Hepatic stellate cell (primary cell): ENCODE results near the gene HIVEP3.
"Not testable (repeated sequence)": the region's sequence is repeated elsewhere in the genome, so short reads cannot be mapped to it uniquely, and the experiment has no call there.

Experiments used
- DNase-seq: peaks from one replicate; pipeline ENCODE4 v3.0.0; 2011; ENCODE audit warnings: low spot score

HIVEP3 gene

DNA sequence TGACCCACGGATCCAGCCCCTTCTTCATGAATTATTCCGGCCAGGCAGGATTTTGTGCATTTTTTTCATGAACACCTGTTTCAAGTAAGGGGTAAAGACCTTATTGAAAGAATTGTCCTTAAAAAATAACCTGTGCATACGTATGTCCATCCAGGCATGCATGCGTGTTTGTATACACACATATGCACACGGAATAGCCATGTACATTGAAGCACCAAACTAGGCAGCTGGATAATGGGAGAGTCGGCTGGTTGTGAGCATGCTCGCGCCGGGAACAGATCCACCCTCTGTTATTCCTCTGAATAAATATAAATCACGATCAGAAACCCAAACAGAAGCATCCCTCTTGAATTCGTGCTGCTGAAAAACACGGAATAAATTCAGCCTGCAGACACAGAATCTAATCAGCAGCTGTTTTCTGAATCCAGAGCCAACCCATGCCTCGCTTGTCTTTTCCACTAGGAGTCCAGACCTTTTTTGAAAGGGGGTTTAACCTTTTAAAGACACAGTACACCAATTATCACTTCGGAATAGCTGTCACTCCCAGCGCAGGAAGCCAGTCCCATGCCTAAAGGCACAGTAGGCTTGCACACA, at the start of gene HIVEP3:
Gene HIVEP3, minus strand, starts transcription at position 473 of the 594 bp plus-strand sequence.
- DNase-seq: peak; percentile 64

DNA sequence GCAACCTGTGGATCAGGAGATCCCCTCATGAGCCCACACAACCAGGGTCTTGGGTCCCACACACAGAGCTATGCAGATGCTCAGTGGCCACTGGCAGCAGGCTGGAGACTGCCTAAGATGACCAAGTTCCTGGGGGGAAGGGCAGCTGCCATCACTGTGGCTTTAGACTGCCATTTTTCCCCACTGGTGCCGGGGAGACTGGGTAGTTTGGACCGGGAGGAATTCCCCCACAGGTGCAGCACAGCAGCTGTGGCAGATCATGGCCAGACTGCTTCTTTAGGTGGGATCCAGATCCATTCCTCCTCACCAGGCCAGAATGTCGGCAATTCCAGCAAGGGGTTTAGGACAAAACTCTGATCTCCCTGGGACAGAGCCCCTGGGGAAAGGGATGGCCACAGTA, 45.7 kb upstream of the HIVEP3 start:
- DNase-seq: no peak

DNA sequence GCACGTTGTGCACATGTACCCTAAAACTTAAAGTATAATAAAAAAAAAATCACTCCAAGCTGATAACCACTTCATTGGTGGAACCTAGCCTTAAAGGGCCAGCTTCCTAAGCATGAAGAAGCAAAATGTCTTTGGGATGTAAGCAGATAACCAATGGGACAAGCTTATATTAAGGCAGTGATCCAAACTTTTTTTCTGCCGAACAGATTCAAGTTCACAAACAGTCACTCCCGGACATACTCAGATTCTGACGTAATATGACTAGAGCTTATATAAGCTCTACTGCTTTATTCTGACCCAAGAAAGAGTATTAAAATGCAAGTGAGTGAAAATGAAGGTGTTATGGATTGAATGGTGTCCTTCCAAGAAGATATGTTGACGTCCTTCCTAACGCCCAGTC, 44.9 kb upstream of the HIVEP3 start:
- DNase-seq: no peak

DNA sequence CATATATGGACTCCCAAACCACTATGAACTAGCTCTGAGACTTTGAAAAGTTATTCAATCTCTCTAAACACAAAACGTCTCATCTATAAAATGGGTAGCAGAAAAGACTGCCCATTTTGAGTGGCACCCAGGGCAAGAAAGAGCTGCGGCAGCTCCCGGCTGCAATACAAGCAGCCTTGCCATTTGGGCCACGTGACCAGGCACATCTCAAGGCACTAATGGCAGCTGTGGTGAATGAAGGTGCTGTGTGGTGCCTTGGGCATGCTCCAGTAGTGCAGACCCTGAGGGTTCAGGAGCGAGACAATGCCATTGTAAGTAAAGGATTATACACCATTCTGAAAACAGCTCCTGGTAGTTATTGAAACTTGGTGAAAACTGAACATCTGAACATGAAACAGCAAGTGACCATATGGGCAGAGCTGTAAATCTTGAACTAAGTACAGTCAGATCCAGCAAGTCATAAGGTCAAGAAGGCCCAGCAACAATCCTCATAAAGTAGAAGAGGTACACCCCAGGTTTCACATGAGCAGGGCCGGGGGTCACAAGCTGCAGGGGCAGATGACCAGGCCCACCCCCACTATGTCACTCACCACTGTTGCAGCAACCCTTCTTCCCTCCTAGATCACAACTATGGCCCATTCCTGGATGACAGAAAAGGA, 39.4 kb upstream of the HIVEP3 start:
- DNase-seq: no peak

DNA sequence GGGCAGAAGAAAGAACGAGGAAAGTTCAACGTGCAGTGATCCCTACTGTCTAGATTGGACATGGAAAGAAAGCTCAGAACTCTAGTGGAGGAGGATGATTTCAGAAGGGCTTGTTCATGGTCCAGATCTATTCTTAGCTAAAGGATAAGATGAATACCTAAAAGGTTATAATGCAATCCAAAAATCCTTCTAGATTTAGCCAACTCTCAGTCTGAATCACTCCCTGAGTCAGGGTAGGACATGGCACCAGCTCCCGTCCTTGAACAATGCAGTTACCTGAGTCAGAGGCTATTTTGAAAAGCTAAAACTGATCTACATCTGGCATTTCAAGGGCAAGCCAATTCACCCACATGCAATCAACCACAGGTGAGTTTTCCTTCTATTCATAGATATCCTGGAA, 38.8 kb upstream of the HIVEP3 start:
- DNase-seq: no peak

DNA sequence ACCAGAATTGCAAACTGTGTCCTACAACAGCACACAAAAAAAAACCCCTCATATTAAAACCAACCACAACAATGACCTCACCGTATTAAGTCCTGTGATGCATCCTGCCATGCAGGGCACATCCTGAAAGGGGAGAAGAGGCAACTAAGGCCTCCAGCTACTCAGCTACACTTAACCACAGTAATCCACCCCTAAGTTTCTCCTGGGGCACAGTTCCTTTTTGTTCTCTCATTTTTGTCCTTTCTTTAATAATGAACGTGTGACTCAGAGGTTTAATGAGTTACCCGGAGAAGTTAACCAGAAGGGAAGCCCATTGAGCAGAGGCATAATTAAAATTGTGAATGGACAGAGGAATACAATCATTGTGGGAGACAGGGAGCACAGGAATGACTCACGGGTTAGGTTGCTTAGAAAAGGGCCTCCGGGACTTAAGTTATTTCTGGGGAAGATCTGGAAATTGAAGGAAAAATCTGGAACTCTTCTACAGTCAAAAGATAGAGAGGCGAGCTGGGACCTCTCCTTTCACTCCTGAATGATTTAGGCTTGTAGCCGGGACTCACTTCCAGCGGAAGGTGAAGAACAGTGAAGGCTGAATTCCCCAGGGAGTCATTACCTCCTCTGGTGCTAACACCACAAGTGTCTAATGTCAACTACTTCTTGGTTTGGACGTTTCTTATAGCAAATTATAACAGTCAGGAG, 36.9 kb upstream of the HIVEP3 start:
- DNase-seq: peak; percentile 61

DNA sequence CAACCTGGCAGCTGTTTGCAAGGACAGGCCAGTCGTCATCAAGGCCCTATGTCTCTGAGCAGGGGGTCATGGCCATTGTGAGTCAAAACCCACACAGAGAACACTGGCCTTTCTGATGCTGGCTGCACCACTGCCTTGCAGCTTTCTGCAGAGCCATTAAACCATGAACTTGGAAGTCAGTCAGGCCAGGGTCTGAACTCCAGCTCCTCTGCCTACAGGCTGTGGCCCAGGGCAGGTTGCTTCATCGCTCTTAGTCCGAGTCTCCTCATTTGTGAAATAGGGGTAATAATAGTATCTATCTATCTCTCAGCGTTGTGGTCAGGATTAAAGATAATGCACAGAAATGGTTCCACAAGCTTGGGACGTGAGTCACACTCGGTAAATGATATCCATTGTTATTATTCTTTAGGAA, 35.8 kb upstream of the HIVEP3 start:
- peak; percentile 9 for DNase-seq

DNA sequence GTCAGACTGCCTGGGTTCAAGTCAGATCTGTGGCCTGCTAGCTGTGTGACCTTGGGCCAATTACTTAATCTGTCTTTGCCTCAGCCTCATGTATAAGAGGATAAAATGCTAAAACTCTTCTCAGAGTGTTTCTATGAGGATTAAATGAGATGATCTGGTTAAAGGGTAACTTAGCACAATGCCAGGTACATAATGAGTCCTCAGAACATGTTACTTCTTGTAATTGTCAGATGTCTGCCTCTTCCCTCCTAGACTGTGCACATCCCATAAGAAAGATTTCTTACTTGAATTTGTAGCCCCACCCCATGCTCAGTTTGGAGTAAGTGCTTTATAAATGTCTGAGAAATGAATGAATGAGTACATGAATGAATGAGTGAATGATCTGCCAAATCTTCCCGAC, 34.6 kb upstream of the HIVEP3 start:
- DNase-seq: no peak

DNA sequence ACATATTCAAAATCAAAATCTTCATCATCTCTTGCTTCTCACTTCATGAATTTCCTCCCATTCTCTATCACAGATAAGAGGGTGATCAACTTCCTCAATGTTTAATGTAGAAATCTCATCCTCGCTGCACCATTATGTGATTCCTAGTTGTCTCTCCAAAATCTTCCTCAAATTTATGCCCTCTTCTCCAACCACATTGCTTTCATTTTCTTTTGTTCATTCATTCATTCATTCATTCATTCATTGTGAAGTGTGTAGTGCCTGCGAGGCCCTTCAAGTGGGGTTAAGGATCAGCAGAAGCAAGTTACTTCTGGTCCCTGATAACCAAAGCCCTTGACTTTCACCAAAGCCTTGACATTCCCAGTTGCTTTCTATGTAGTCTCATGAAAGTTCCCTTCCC, 33.5 kb upstream of the HIVEP3 start:
- no peak for DNase-seq

DNA sequence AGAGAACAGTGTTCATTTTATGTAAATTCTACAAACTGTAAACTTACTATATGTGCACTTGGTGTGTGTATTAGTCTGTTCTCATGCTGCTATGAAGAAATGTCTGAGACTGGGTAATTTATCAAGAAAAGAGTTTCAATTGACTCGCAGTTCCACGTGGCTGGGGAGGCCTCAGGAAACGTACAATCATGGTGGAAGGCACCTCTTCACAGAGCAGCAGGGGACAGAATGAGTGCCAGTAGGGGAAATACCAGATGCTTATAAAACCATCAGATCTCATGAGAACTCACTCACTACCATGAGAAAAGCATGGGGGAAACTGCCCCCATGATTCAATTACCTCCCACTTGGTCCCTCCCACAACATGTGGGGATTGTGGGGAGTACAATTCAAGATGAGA, 32.8 kb upstream of the HIVEP3 start:
- DNase-seq: not testable (repeated sequence)

DNA sequence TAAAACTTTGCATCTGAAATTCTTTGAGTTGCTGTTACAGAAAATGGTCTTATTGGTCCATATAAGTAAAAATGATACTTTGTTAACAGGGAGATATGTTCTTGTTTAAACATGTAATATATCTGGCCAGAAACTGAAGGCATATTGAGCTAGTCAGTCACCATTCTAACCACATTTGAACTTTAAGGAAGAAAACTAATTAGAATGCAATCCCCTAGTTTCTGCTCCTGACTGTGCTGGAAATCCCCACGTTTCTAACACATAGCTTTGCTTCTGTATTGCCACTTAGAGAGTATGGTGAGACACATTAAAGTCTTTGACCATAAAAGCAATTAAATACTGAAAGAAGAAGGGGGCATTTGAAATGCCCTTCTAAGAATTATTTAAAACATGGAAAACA, 32.1 kb upstream of the HIVEP3 start:
- no peak for DNase-seq

DNA sequence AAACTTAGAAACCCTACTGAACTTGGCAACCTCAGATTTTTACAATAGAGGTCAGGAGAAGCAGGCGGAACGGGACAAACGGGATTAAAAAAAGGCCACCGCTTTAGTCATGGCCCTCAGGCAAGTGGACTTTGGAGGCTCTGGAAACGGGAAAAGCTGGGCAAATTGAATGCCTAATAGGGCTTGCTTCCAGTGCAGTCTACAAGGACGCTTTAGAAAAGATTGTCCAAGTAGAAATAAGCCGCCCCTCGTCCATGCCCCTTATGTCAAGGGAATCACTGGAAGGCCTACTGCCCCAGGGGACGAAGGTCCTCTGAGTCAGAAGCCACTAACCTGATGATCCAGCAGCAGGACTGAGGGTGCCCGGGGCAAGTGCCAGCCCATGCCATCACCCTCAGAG, 27.2 kb upstream of the HIVEP3 start:
- not testable (repeated sequence) for DNase-seq

DNA sequence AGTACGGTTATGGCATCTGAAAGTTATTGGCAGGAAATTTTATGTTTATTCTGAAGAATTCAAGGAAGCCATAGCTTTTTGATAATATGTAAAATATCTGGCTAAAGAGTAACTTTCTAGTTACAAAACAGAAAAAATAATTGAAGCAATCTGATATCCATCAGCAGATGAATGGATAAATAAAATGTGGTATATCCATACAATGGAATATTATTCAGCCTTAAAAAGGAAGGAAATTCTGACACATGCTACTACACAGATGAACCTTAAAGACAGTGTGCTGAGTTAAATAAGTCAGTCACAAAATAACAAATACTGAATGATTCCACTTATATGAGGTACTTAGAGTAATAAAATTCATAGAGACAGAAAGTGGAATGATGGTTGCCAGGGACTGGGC, 25.0 kb upstream of the HIVEP3 start:
- no peak for DNase-seq

DNA sequence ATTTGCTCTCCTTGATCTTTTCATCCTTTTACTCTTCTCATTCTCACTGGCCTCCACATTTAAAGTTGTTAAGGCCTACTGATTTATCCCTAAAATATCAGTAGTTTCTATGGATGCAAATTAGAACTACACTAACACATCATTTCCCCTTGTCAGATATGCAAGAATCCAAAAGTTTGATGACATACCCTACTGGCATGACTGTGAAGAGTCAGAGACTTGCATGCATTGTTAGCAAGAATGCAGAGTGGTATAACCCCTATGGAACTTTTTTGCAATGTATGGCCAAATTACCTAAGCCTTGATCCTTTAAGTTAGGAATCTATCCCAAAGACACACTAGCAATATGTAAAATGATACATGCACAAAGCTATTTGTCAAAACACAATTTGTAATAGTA, 23.6 kb upstream of the HIVEP3 start:
- no peak for DNase-seq

DNA sequence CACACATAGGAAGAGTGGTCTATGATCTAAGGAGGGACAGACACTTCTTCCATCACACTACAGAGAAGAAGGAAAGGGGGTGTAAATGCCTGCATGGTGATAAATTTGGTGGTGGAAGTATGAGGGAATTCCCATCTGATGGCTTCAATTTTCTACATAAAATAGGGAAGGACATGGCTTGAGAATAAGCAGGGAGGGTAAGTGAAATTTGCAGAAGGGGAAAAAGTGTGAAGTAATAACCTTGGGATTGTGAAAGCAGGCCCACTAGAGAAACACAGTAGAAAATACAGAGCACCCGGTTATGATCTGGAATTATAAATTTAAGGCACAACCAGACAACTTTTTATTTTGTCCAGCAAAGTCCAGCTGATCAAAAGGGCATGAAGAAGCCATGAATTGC, 22.7 kb upstream of the HIVEP3 start:
- DNase-seq: no peak

DNA sequence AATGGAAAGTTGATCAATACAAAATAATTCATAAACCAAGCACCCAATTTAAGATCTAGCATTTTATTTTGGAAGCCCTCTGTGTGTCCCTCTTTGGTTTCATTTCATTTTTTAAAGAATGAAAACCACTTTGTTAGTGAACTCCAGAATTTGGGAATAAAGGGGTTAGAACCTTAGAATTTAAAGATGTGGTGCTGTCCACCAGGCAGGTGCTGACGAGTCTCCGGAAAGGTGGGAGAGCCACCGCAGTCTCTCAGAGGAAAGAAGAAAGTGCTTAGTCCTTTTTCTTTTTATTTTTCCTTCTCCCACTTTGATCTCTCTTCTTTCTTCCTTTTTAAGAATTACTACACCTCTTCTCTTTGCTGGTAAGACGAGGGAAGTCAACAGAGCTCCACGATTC, 20.5 kb upstream of the HIVEP3 start:
- no peak for DNase-seq

DNA sequence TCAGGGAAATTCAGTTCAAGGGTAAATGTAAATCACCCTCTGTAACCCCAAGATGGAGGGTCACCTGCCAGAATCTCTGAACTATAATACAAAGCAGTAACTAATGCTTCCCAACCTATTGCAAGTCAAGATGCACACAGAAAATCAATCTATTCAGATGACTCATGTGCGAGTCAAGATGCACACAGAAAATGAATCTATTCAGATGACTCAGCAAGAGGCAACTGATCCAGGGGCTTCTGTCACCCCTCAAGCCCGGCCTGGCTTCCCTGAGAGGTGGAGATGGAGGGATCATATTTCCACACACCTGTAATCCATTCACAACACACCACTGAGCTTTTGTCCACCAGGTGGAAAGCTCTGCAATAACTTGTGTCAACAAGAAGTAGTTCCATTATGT, 17.4 kb upstream of the HIVEP3 start:
- no peak for DNase-seq

DNA sequence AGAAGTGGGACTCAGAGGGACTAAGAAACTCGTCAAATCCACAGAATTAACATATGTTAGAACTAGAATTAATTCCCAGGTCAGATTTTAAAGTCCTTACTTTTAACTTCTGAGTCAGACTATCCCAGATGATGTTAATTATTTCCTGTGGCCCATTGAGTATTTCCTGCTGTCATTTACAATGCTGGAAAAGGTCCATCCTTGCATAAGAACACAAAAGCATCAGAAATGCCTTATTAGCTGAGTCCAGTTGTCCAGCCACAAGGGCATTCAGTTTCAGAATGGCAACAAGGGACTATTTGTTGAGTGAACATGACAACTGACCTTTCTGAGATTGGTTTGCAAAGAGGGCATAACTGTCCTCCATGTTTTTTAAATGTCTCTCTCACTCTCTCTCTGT, 16.5 kb upstream of the HIVEP3 start:
- DNase-seq: no peak

DNA sequence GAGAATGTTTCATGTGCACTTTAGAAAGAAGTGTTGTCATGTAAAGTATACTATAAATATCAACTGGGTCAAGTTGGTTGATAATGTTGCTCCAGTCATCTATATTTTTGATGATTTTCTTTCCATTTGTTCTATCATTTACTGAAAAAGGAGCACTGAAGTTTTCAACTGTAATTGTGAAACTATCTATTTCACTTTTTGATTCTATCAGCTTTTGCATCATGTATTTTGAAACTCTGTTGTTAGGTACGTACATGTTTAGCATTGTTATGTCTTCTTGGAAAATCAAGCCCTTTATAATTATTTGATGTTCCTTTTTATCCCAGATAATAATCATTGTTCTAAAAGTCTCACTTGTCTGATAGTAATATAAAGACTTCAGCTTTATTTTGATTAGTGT, 14.4 kb upstream of the HIVEP3 start:
- no peak for DNase-seq

DNA sequence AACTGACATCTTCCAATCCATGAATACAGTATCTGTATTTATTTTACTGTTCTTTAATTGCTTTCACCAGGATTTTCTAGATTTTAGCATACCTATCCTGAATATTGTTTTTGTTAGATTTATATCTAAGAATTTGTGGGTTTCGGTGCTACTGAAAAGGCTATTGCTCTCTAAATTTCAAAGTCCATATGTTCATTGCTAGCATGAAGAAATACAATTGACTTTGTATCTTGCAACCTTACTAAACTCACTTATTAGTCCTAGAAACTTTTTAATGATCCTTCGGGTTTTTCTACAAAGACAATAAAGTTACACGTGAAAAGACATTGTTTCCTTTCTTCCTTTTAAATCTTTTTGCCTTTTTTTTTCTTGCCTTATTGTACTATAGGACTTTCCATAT, 12.9 kb upstream of the HIVEP3 start:
- no peak for DNase-seq

DNA sequence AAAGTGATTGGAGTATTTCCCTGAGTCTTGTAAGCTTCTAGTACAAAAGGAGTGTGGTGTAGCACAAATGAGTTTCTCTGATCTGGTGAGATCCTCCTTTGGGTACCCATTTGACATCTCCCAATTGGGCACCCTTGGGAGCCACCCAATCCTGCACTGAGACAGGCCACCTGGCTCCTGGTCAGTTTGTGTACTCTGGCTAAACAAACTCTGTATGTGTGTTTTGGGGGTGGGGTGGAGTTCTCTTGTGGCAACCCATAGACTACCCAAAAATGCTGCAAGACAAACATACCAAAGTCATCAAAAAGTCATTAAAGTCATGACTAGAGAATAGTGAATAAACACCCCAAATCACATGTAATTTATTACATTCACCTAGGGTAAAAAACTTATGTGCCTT, 8.4 kb upstream of the HIVEP3 start:
- no peak for DNase-seq

DNA sequence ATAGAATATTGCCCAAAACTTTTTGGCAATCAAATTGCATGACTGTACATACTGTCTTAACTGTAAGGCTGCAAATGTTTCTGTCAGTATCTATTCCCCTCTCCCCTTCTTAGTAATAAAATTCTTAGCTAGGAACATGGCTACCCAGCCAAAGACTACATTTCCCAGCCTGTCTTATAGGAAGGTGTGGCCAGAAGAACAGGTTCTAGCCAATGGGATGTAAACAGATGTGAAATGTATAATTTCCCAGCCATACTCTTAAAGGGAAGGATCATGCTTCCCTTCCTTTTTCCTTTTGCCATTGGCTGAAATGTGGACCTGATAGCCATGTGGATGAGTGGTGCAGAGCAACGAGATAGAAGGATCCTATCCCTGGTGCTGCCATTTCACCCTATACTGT, 7.0 kb upstream of the HIVEP3 start:
- DNase-seq: no peak

DNA sequence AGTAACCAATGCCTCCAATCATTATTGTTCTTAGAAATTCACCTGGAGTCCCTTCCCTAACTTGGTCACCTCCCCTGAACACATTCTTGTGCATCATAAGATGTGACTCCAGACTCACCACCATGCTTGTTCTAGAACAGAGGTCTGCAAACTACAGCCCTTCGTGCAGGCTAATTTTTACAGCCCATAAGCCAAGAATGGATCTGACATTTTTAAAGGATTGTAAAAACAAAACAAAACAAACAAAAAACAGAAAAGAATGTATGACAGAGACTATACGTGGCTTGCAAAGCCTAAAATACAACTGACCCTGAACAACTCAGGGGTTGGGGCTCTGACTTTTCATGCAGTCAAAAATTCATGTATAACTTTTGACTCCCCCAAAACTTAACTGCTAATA, 6.2 kb upstream of the HIVEP3 start:
- DNase-seq: no peak

DNA sequence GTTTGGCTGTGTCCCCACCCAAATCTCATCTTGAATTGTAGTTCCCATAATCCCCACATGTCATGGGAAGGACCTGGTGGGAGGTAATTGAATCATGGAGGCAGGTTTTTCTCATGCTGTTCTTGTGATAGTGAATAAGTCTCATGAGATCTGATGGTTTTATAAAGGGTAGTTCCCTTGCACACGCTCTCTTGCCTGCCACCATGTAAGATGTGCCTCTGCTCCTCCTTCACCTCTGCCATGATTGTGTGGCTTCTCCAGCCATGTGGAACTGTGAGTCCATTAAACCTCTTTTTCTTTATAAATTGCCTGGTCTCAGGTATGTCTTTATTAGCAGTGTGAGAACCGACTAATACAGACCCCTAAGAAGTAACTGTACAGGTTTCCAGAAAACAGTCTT, 2.5 kb upstream of the HIVEP3 start:
- not testable (repeated sequence) for DNase-seq
